Activated CD4-positive, alpha-beta T cell treated with anti-CD3 and anti-CD28 coated beads, Interleukin-10, Interleukin-2, amounts not matched to agents 100 ng/mL and 50 ng/mL, durations not matched to agents 16 hours and 8 hours (primary cell): Measurements from ENCODE around the gene CLMP.
A peak's percentile ranks its signal among the peaks of the same experiment; 100 is the strongest.

ENCODE experiments used
- DNase-seq: peaks from one replicate; pipeline ENCODE4 v3.0.0-alpha.2; 2020

The CLMP gene

GRCh38 chr11:123052901-123053721, 141.9 kb downstream of the CLMP start:
- peak; percentile 42 for DNase-seq

DNA sequence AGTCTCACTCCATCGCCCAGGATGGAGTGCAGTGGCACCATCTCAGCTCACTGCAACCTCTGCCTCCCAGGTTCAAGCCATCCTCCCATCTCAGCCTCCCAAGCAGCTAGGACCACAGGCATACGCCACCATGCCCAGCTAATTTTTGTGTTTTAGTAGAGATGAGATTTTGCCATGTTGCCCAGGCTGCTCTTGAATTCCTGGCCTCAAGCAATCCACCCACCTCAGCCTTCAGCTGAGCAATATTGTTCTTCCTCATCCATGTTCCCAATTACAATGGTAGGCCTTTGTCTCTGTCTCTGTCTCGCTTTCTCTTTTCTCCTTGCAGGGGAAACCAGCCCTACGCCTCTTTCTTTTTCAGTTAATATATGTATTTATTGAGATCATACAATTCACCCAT, 143.4 kb downstream of the CLMP start:
- no peak for DNase-seq

GRCh38 chr11:123051146-123051545, 143.9 kb downstream of the CLMP start:
- DNase-seq, result no peak

- no peak for DNase-seq
Observed at GRCh38 chr11:123047947-123048293, 147.1 kb downstream of the CLMP start.

GRCh38 chr11:123047266-123047946, 147.6 kb downstream of the CLMP start:
- no peak for DNase-seq

DNA sequence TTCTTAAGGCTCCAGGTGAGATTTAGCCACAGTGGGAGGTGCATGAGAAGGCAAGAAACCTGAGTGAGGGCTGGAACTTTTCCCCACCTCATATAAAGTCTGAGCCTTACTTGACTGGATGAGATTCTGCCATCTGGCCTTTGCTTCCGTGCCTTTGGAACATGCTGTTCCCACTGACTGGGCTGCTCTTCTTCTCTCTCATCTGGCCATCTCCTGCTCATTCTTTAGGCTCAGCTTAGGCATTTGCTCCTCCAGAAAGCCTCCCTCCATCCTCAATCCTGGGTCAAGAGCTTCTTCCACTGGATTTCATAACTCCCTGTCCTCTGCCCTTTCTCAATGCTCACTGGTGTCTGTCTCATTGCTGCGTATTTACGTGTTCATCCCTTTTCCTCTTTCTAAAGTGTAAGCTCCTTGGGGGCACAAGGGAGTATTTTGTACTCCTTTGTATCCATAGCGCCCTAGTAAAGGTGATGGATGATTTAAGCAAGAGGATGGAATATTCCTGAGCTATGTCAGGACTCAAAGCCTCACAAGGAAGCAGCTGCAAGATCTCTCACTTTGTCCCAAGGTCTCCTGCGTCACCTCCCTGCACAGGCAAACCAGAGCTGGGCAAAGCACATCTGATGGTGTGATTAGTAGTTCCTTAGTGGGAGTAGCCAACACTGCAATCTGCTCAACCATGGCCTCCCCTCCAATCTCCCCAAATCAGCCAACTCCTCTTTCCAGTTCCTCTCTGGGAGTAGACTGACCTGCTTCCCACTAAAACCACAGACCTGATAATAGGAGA, 148.4 kb downstream of the CLMP start:
- no peak for DNase-seq

DNA sequence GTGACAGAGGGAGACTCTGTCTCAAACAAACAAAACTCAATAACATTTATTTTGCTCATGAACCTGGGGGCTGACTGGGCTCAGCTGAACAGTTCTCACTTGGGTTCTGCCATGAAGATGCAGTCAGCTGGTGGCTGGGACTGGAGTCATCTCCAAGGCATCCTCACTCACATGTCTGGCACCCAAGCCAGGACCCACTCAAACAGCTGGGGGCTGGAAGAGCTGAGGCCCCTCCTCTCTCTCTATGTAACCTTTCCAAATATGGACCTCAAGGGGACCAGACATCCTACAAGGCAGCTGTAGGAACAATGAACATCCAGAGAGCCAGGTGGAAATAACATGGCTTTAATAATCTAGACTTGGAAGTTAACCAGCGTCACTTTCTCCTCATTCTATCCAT, 149.9 kb downstream of the CLMP start:
- DNase-seq, result no peak

DNA sequence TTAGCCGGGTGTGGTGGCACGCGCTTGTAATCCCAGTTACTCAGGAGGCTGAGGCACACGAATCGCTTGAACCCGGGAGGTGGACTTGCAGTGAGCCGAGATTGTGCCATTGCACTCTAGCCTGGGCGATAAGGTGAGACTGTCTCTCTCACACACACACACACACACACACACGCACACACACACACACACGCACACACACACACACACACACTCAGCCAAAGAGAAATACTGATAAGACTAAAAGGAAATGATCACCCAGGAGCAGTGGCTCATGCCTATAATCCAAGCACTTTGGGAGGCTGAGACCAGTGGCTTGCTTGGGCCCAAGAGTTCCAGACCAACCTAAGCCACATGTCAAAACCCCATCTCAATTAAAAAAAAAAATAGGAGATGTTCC, 153.9 kb downstream of the CLMP start:
- DNase-seq, result no peak

DNA sequence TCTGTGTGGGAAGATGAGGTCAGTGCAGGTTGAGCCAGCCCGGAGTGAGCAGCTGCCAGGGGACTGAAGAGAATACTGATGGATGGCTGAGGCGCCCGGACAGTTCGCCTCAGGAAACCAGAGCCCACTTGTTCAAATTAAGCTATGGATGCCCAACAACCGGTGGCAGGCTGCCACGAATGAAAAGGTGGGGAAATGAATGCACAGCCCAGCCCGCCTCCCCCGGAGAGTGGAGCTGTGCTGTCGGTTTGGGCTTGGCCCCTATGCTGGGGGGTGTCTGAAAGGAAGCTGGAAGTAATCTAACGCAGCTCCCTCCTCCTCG, 155.0 kb downstream of the CLMP start:
- DNase-seq, result no peak

DNA sequence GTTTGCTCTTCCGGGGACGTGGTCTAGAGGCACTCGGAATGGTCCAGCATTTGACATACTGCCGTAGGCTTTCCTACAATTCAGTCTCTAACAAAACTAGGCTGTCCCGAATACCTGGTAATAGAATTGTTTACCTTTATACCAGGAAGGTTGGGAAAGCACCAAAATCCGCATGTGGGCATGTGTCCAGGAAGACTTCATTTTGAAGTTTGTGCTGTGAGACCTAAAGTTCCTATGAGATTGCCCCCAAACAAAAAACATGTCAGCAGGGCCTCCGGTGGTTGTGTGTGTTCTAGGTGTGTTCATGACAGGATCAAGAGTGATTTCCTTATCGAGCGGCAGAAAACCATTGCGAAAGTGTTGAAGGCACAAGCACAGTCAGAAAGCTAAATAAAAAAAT, 159.2 kb downstream of the CLMP start:
- no peak for DNase-seq

DNA sequence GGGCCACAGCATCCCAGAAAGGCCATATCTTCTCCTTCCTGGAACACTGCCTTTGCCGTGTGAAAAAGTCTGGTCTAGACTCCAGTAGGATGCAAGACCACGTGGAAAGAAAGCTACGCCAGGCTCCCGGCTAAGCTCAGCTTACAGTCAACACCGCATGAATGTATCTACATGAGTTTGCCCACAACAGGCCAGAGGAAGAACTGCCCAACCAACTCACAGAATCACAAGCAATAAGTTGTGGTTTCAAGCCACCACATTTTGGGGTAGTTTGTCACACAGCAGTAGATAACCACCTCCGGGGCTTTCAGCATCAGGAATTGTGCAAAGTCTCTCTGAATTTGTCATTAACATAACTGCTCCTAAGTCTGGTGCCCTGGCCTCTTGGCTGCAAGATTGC, 160.5 kb downstream of the CLMP start:
- no peak for DNase-seq

DNA sequence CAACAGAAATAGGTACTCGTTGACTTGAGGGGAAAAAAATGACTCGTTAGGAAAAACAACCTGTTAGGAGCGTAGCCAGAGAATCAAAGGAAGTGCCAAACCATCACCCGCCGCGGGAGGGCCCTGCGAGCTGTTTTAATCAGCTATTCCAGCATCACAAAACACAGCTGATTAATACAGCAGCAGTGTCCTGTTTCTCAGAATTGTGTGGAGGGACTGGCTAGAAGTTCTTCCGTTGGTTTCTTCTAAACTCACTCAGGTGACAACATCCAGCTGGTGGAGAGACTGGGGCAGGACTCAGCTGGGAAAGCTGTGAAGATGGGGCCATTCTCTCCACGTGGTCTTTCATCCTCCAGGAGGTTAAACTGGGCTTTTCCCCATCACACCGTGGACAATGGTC, 161.2 kb downstream of the CLMP start:
- DNase-seq, result no peak

GRCh38 chr11:123030517-123030916, 164.5 kb downstream of the CLMP start:
- DNase-seq, result no peak

DNA sequence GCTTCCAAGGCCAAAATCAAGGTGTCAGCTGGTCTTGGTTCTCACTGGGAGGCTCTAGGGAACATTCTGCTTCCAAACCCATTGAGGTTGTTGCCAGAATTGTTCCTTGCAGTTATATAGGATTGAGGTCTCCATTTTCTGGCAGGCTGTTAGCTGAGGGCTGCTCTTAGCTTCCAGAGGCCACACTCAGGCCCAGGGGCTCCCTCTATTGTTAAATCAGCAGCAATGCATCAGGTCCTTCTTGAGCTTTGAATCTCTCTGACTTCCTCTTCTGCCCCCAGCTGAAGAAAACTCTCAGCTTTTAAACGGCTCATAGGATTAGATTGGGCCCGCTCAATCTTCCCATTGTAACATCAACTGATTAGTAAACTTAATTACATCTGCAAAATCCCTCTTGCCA, 174.1 kb downstream of the CLMP start:
- peak; percentile 66 for DNase-seq
